ENCODE measurements around the gene RCOR1.

The RCOR1 gene

DNA sequence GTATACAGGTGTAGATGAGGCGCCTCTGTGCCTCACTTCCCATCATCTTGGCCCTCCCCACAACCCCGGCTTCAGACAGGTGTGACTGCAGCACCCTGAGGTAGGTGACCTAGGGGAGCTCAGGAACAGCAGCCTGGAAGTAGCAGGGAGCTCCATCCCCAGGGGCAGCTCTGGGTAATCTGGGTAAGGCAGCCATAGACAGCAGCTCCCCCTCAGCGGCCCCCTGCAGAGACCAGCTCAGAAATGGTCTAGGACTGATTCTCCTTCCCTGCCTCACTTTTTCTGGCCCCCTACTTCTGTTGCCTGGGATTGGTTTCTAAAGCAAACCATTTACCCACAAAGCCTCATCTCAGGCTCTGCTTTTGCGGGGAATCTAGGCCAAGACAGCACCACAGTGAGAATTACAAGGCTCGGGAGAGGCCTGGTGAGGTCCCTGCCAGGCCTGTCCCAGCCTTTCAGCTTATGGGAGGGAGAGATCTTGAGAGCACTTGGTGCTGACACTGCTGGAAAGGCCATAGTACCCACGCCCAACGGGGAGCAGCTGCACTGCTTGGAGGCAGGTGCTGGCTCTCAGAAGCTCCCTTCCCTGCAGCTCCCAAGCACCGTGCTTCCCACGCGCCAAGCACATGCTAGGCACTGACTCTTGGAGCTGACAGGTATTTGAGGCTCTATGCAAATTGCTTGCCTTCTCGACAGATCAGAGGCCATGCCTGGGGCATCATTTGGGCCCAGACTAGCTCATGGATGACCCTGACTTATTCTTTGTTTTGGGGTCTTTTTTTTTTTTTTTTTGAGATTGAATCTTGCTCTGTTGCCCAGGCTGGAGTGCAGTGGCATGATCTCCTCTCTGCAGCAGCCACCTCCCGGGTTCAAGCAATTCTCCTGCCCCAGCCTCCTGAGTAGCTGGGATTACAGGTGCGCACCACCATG, 139.7 kb downstream of the RCOR1 start:
- no peaks in the 10 kb centered on the region for H3K9me3 Mint-ChIP-seq
- H3K4me3 Mint-ChIP-seq: no peak overlapping the region
- H3K4me1 Mint-ChIP-seq: peaks cover 5% of the 10 kb centered on the region
- no peaks in the 10 kb centered on the region for H3K27me3 Mint-ChIP-seq (ENCODE audit: low read depth)
- H3K36me3 Mint-ChIP-seq (ENCODE audit: low read depth): peaks cover 51% of the 10 kb centered on the region
- TF ChIP-seq, protein P1, sequence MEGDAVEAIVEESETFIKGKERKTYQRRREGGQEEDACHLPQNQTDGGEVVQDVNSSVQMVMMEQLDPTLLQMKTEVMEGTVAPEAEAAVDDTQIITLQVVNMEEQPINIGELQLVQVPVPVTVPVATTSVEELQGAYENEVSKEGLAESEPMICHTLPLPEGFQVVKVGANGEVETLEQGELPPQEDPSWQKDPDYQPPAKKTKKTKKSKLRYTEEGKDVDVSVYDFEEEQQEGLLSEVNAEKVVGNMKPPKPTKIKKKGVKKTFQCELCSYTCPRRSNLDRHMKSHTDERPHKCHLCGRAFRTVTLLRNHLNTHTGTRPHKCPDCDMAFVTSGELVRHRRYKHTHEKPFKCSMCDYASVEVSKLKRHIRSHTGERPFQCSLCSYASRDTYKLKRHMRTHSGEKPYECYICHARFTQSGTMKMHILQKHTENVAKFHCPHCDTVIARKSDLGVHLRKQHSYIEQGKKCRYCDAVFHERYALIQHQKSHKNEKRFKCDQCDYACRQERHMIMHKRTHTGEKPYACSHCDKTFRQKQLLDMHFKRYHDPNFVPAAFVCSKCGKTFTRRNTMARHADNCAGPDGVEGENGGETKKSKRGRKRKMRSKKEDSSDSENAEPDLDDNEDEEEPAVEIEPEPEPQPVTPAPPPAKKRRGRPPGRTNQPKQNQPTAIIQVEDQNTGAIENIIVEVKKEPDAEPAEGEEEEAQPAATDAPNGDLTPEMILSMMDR (IDR thresholded peaks at IDR 0.05; ENCODE audit: unreplicated experiment in 3 of 3): no peak
- H3K27ac Mint-ChIP-seq: no peak overlapping the region

DNA sequence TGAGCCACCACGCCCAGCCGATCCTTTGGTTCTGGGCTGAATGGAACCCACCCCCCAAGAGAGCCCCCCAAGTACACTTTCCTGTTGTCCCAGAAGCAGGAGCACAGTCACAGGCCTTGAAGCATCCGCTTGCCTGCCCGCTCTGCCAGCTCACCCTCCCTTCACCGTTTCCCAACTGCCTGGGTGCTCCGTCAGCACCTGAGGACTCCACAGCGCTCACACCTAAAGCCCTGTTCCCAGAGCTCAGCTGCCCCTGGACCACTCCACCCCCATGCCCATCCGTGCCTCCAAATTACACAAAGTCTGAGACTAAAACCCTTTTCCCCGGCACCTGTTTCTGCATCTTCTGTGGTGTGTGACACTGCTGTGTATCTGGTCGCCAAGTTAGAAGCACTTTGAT, 140.5 kb downstream of the RCOR1 start:
- Mint-ChIP-seq H3K4me1 (peaks cover 5% of the 10 kb centered on the region), H3K36me3 (ENCODE audit: low read depth) (peaks cover 50% of the 10 kb centered on the region), H3K27ac (no peak overlapping the region), H3K4me3 (no peak overlapping the region), H3K27me3 (ENCODE audit: low read depth) (no peaks in the 10 kb centered on the region), H3K9me3 (peaks cover under 1% of the 10 kb centered on the region)
- TF ChIP-seq, protein P1 (IDR thresholded peaks at IDR 0.05; ENCODE audit: unreplicated experiment in 3 of 3): no peak

DNA sequence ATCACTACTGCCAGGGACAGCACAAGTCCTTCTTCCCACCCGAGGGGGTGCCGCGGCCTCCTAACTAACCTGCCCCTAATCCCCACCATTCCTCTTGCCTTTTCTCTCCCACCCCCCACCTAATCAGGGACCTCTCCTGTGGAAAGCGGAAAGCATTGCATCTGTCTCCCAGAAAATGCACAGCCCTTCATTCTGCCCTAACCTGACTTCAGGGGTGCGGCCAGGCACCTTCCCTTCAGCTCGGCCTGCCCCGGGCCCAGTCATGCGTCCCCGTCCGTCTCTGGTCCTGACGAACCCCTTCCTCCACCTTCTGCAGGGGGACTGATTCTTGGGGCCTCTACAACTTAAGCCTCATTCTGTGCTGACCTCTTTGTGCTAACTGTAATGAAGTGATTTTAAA, 140.9 kb downstream of the RCOR1 start:
- Mint-ChIP-seq H3K27ac (no peak overlapping the region), H3K27me3 (ENCODE audit: low read depth) (no peaks in the 10 kb centered on the region), H3K4me1 (peaks cover 5% of the 10 kb centered on the region), H3K4me3 (no peak overlapping the region), H3K36me3 (ENCODE audit: low read depth) (peaks cover 47% of the 10 kb centered on the region), H3K9me3 (peaks cover 3% of the 10 kb centered on the region)
- TF ChIP-seq, protein P1 (IDR thresholded peaks at IDR 0.05; ENCODE audit: unreplicated experiment in 3 of 3): no peak

DNA sequence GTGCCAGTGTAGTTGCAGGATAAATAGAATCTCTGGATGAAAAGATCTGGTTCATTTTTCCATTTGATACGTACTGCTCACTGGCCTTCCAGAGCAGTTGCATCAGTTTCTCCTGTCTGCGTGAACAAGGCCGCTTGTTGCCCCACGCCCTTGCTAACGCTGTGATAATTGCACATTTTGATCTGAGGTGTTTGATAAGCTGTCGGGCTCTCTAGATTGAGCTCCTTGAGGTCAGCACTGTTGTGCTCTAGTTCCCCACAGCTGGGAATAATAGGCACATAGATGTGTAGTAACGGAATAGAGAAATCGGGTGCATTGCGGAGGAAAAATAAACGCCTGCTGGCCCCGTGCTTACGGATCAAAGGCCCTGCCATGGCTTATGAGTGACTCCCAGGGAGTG, 142.0 kb downstream of the RCOR1 start:
- Mint-ChIP-seq H3K27me3 (ENCODE audit: low read depth) (no peaks in the 10 kb centered on the region), H3K27ac (peak overlapping the region in 1 of 3 experiments; percentile 40), H3K4me3 (no peak overlapping the region), H3K9me3 (peaks cover 6% of the 10 kb centered on the region), H3K4me1 (peaks cover 5% of the 10 kb centered on the region), H3K36me3 (ENCODE audit: low read depth) (peaks cover 47% of the 10 kb centered on the region)
- TF ChIP-seq, protein P1 (IDR thresholded peaks at IDR 0.05; ENCODE audit: unreplicated experiment in 3 of 3): no peak

DNA sequence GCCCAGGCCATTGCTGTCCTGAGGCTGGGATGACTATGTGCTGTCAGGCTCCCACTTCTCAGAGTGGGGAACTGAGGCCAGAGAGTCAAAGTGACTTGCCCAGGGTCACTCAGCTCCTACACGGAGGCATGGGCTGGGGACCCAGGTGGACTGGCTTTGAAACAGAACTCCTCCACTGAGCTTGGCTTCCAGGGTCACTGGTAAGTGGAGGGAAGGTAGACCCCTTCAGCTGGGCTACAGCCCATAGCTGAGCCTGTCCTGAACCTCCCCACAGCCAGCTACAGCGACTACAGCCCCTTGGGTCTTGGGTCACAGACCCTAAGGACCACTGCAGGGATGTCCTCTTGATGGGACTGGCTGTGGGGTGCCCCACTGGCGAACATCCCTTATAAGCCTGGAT, 144.5 kb downstream of the RCOR1 start:
- H3K4me1 Mint-ChIP-seq: no peaks in the 10 kb centered on the region
- TF ChIP-seq, protein P1 (IDR thresholded peaks at IDR 0.05; ENCODE audit: unreplicated experiment in 3 of 3): no peak
- H3K27ac Mint-ChIP-seq: no peak overlapping the region
- no peak overlapping the region for H3K4me3 Mint-ChIP-seq
- no peaks in the 10 kb centered on the region for H3K27me3 Mint-ChIP-seq (ENCODE audit: low read depth)
- H3K9me3 Mint-ChIP-seq: peaks cover 13% of the 10 kb centered on the region
- H3K36me3 Mint-ChIP-seq (ENCODE audit: low read depth): peaks cover 47% of the 10 kb centered on the region
